ENCODE data around the gene KRT31.
"Not testable (repeated sequence)": the region's sequence is repeated elsewhere in the genome, so short reads cannot be mapped to it uniquely, and the experiment has no call there.

The KRT31 gene

DNA sequence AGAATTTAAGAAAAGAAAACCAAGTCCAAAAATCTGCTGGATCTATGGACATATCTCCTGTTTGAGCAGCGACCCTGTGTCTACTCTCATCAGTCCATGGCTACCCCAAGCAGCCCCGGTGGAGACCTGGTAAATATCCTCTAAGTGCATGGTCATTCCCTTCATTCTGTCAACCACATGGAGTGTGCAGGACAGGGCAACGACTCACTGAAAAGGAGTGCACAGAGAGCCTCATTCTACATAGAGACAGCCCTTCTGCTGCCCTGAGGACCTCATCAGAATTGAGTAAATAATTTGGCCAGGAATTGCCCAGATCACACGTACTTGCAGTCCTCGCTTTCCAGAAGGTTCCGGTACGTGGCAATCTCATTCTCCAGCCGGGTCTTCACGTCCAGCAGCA lies 40.4 kb upstream of the KRT31 start:
- DNase-seq (ENCODE audit: insufficient read length, low spot score) (no peak), FAIRE-seq (no peak)
- TF ChIP-seq, protein P1, sequence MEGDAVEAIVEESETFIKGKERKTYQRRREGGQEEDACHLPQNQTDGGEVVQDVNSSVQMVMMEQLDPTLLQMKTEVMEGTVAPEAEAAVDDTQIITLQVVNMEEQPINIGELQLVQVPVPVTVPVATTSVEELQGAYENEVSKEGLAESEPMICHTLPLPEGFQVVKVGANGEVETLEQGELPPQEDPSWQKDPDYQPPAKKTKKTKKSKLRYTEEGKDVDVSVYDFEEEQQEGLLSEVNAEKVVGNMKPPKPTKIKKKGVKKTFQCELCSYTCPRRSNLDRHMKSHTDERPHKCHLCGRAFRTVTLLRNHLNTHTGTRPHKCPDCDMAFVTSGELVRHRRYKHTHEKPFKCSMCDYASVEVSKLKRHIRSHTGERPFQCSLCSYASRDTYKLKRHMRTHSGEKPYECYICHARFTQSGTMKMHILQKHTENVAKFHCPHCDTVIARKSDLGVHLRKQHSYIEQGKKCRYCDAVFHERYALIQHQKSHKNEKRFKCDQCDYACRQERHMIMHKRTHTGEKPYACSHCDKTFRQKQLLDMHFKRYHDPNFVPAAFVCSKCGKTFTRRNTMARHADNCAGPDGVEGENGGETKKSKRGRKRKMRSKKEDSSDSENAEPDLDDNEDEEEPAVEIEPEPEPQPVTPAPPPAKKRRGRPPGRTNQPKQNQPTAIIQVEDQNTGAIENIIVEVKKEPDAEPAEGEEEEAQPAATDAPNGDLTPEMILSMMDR (IDR thresholded peaks at IDR 0.05; ENCODE audit: insufficient read depth, missing control alignments), result no peak

DNA sequence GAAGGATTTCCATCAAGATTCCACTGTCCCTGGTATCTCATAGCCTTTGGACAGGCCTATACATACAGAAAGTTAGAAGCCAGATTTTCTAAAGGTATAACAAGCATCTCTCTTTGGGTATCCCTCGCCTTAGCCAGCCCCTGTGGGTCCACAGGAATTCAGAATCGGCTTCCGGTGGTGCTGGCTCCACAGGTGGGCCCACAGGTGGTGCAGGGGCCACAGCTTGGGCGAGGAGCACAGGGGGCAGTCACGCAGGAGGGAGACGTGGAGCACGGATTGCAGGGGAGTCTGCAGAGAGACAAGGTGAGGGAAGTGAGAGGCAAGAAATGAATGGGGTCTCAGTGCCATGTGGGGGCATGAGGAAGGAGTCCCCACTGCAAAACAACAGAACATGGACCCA lies 39.8 kb upstream of the KRT31 start:
- DNase-seq (ENCODE audit: insufficient read length, low spot score) (no peak), FAIRE-seq (no peak)
- TF ChIP-seq, protein P1 (IDR thresholded peaks at IDR 0.05; ENCODE audit: insufficient read depth, missing control alignments), result no peak

DNA sequence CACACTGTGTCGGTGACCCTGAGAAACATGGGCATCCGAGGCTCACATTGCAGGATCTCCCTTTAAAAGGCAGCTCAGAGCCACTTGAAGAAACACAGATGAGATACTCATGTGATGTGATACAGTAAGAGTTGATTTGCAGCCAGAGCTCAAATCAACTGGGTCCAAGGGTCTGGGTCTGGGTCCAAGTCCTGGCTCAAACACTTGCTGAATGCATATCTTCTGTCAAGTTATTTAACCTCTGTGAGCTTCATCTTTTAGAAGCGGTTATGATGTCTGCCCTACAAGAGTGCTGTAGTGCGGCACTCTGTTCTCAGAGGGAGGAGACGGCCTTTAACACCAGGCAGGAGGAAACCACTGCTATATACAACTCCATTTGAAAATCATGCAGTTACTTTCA lies 37.0 kb upstream of the KRT31 start:
- DNase-seq (ENCODE audit: insufficient read length, low spot score) (no peak), FAIRE-seq (no peak)
- TF ChIP-seq, protein P1 (IDR thresholded peaks at IDR 0.05; ENCODE audit: insufficient read depth, missing control alignments), result no peak

DNA sequence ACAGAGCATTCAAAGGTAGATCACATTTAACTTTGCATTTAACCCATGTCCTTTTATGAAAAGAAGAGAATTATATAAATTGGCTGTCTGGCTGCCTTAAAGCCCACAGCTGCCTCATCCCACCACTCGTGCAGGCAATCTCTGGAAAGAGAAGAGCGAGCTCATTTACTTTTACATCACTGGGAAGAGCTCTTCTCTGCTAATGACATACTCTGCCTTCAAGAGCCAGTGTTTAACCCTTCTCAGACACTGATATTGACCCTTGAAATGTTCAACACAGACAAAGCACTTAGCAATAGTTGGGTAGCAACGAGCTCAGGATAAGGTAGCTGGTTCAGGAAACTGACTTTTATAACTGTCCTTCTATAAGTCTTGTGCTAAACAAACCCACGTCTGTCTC lies 36.6 kb upstream of the KRT31 start:
- TF ChIP-seq, protein P1 (IDR thresholded peaks at IDR 0.05; ENCODE audit: insufficient read depth, missing control alignments), result no peak
- DNase-seq (ENCODE audit: insufficient read length, low spot score) (no peak), FAIRE-seq (no peak)

DNA sequence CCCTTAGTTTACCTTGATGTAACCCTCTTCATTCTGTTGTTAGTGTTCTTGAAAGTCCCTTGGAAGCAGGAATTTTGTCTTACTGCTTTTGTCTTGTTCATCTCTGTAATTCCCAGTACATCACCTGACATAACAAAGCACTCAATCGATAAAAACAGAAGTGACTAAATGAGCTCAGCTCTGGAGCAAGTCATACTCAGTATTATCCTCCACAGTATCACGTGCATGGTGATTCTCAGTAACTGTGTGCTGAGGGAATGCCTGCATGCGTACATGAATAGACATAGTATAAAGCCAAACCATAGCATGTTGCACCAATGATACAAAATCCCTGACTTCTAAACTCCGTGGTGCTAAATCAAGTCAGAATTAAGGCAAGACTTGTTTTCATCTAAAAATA lies 36.2 kb upstream of the KRT31 start:
- DNase-seq (ENCODE audit: insufficient read length, low spot score), result no peak
- TF ChIP-seq, protein P1 (IDR thresholded peaks at IDR 0.05; ENCODE audit: insufficient read depth, missing control alignments), result no peak

DNA sequence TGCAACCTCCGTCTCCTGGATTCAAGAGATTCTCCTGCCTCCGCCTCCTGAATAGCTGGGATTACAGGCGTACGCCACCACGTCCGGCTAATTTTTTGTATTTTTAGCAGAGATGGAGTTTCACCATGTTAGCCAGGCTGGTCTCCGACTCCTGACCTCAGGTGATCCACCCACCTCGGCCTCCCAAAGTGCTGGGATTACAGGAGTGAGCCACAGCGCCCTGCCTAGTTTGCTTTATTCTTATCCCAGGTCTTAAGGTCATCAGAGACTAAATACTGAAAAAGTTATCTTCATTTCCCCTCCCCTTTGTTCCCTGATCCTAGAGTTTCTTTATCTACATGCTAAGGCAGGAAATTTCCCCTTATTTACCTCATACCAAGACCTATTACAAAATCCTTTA lies 33.0 kb upstream of the KRT31 start:
- FAIRE-seq; DNase-seq (ENCODE audit: insufficient read length, low spot score): not testable (repeated sequence)

More for the DNA sequence above, 36.2 kb upstream of the KRT31 start:
- FAIRE-seq, result no peak

DNA sequence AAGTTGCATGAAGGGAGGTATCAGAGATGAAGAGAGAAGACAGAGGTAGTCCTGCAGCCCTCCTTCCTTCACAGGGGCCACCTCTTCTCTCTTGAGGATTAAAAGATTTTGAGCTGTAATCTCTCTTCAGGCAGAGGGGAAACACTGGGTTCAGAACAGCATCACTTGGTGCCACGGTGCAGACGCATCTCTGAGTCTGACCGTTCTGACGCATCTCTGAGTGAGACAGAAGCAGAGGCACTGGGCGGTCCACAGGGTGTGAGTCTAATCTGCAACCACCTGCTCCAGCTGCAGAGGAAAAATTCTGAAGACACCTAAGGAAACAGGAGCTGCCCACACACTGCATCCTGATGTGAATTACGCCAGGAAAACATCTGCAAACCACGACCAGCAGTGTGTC lies 32.3 kb upstream of the KRT31 start:
- FAIRE-seq, result no peak
- TF ChIP-seq, protein P1 (IDR thresholded peaks at IDR 0.05; ENCODE audit: insufficient read depth, missing control alignments), result no peak
- DNase-seq (ENCODE audit: insufficient read length, low spot score), result no peak

Measured in D721Med (cell line).